Fibroblast of pulmonary artery (primary cell): Measurements from ENCODE around the gene TMEM61.

ENCODE experiments used
- DNase-seq: peaks from one replicate; pipeline ENCODE4 v3.0.0-alpha.2; 2010; ENCODE audit warnings: low read depth
- H3K4me3 ChIP-seq: replicated peaks from 2 replicates; pipeline ENCODE4 v1.5.1; 2011; ENCODE audit warnings: low read depth, mild to moderate bottlenecking, control low read depth, low read length, moderate library complexity
- CTCF ChIP-seq: IDR thresholded peaks from 2 replicates; pipeline ENCODE4 v1.5.1; 2011; ENCODE audit warnings: mild to moderate bottlenecking, control low read depth, low read length, inconsistent platforms; ENCODE audit errors: missing control alignments

The TMEM61 gene

DNA sequence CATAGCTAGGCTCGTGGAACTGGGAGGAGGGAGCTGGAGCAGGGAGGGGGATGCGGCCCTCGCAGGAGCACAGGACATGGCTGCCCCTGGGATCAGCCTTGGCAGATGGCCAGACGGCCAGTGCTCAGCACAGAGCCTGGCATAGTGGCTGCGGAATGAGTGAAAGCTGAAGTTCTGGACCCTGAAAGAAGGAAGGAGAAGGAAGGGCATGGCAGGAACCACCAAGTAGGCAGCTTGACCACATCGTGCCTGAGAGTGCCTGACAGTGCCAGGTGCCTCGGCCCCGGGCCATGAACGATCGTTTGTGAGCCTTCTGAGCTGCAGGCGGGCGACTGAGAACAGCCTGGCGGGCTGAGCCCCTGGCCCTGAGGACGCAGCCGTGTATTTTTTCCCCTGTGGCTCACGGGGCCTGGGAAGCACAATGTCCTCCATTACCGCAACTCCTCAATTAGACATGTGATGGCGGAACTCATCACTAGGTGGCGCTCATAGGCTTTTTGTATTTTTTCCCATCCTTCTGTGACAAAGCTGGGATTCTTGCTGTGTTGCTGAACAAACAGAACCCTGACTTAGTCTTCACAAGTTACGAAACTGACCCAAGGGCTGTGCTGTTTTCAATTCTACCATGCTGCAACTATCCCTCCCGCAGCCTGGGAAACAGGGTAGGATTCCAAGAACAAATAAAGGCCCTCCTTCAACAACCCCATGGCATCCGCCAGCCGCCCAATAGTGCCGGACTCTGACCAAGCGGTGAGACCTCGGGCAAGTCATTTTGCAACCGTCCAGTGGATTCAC, 29.9 kb upstream of the TMEM61 start:
- H3K4me3 ChIP-seq, result no peak overlapping the region
- peak; percentile 94 for DNase-seq
- TF ChIP-seq CTCF, result peak; percentile 71

DNA sequence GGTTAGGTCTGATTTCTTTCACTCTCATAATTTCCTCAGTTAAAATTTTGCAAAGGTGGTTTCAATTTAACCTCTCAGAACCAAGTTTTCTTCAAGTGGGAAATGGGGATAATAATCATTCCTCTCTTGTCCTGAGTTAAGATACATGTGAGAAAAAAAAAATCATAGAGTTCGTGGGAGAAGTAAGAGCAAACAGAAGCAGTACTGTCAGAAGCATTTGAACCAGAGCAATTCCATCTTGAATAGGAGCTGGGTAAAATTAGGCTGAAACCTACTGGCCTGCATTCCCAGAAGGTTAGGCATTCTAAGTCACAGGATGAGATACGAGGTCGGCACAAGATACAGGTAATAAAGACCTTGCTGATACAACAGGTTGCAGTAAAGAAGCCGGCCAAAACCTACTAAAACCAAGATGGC, 28.6 kb upstream of the TMEM61 start:
- no peak for TF ChIP-seq CTCF
- no peak overlapping the region for H3K4me3 ChIP-seq
- no peak for DNase-seq

- peak; percentile 45 for DNase-seq
- no peak overlapping the region for H3K4me3 ChIP-seq
- TF ChIP-seq CTCF, result no peak
Observed at GRCh38 chr1:54952950-54953718, 27.3 kb upstream of the TMEM61 start.

GRCh38 chr1:54953846-54954245, 26.6 kb upstream of the TMEM61 start:
- TF ChIP-seq CTCF, result no peak
- H3K4me3 ChIP-seq, result no peak overlapping the region
- DNase-seq, result no peak

- H3K4me3 ChIP-seq, result no peak overlapping the region
- DNase-seq, result peak; percentile 88
Observed at GRCh38 chr1:54955359-54955758, 25.1 kb upstream of the TMEM61 start.

GRCh38 chr1:54956726-54957125, 23.7 kb upstream of the TMEM61 start:
- TF ChIP-seq CTCF, result no peak
- H3K4me3 ChIP-seq, result no peak overlapping the region
- DNase-seq, result no peak

More at GRCh38 chr1:54955359-54955758, 25.1 kb upstream of the TMEM61 start:
- no peak for TF ChIP-seq CTCF
